Neural progenitor cell (in vitro differentiated cells): ENCODE measurements around the gene SEC14L1. TPM values are rescaled to one million over a fixed set of nuclear protein-coding genes. Genes with fewer than 3 reads are reported as not detected.

Experiments
- DNase-seq: peaks from one replicate; pipeline ENCODE4 v3.0.0-alpha.2; 2016; ENCODE audit warnings: low spot score
- H2AFZ ChIP-seq: fragments of 200-600 bp; sonication (generic); replicated peaks from 2 replicates; pipeline ENCODE4 v1.6.1; 2016; ENCODE audit warnings: antibody characterized with exemption
- H3F3A ChIP-seq: fragments of 200-600 bp; sonication (generic); 2 replicates; pipeline ENCODE4 v1.6.1; 2016; ENCODE audit warnings: antibody characterized with exemption, low read depth
- H3K27ac ChIP-seq: fragments of 200-600 bp; sonication (generic); 2 replicates; pipeline ENCODE4 v1.5.1; 2016; ENCODE audit warnings: mild to moderate bottlenecking
- H3K27me3 ChIP-seq: fragments of 200-600 bp; sonication (generic); 2 replicates; pipeline ENCODE4 v1.6.1; 2016; ENCODE audit warnings: mild to moderate bottlenecking, moderate library complexity
- H3K36me3 ChIP-seq: fragments of 200-600 bp; sonication (generic); 2 replicates; pipeline ENCODE4 v1.5.1; 2016
- H3K4me1 ChIP-seq: fragments of 200-600 bp; sonication (generic); 2 replicates; pipeline ENCODE4 v1.6.1; 2016; ENCODE audit warnings: mixed run types
- H3K4me2 ChIP-seq: fragments of 200-600 bp; sonication (generic); 2 replicates; pipeline ENCODE4 v1.6.1; 2016
- H3K4me3 ChIP-seq: fragments of 200-600 bp; sonication (generic); 2 replicates; pipeline ENCODE4 v1.5.1; 2016
- H3K79me2 ChIP-seq: fragments of 200-600 bp; sonication (generic); 2 replicates; pipeline ENCODE4 v1.6.1; 2016; ENCODE audit warnings: low read depth
- H3K9ac ChIP-seq: fragments of 200-600 bp; sonication (generic); 2 replicates; pipeline ENCODE4 v1.6.1; 2016
- H3K9me3 ChIP-seq: fragments of 200-600 bp; sonication (generic); 2 replicates; pipeline ENCODE4 v1.5.1; 2016; ENCODE audit warnings: low read depth
- H4K20me1 ChIP-seq: fragments of 200-600 bp; sonication (generic); 2 replicates; pipeline ENCODE4 v1.6.1; 2016; ENCODE audit warnings: low read depth
- H3K27ac Mint-ChIP-seq: 3 replicates; pipeline ENCODE4 v1.8.0; 2021; ENCODE audit warnings: mixed read lengths
- H3K27me3 Mint-ChIP-seq: 2 replicates; pipeline ENCODE4 v1.8.0; 2022; ENCODE audit warnings: low read depth, mild to moderate bottlenecking, inconsistent platforms, moderate library complexity, mixed read lengths; ENCODE audit not compliant: insufficient read depth
- H3K36me3 Mint-ChIP-seq: 3 replicates; pipeline ENCODE4 v1.8.0; 2021; ENCODE audit warnings: mixed read lengths
- H3K4me1 Mint-ChIP-seq: 3 replicates; pipeline ENCODE4 v1.8.0; 2021; ENCODE audit warnings: mixed read lengths
- H3K4me3 Mint-ChIP-seq: 3 replicates; pipeline ENCODE4 v1.8.0; 2021; ENCODE audit warnings: mild to moderate bottlenecking, moderate library complexity, mixed read lengths
- H3K9me3 Mint-ChIP-seq: 3 replicates; pipeline ENCODE4 v1.8.0; 2020; ENCODE audit warnings: mixed read lengths
- EZH2 ChIP-seq: fragments of 200-600 bp; sonication (generic); IDR thresholded peaks from 2 replicates; pipeline ENCODE4 v1.6.1; 2017; ENCODE audit warnings: antibody characterized with exemption, mild to moderate bottlenecking, moderate library complexity
- EZH2phosphoT487 ChIP-seq: fragments of 200-600 bp; sonication (generic); IDR thresholded peaks from 2 replicates; pipeline ENCODE4 v1.6.1; 2017; ENCODE audit warnings: antibody characterized with exemption
- total RNA-seq: library from RNA; depleted of rRNA; stranded (reverse); fragments of >200 nt; gene quantifications from 2 replicates; pipeline ENCODE4 v1.2.3, GENCODE V29; 2015; ENCODE audit warnings: low replicate concordance
- TF ChIP-seq, protein P1 (sequence below): fragments of 200-600 bp; sonication (generic); IDR thresholded peaks from 2 replicates; pipeline ENCODE4 v1.5.1; 2017; ENCODE audit warnings: antibody characterized with exemption, mild to moderate bottlenecking

SEC14L1 gene
- total RNA-seq, 1 donor from 2014 or later, result 75.0 TPM

DNA sequence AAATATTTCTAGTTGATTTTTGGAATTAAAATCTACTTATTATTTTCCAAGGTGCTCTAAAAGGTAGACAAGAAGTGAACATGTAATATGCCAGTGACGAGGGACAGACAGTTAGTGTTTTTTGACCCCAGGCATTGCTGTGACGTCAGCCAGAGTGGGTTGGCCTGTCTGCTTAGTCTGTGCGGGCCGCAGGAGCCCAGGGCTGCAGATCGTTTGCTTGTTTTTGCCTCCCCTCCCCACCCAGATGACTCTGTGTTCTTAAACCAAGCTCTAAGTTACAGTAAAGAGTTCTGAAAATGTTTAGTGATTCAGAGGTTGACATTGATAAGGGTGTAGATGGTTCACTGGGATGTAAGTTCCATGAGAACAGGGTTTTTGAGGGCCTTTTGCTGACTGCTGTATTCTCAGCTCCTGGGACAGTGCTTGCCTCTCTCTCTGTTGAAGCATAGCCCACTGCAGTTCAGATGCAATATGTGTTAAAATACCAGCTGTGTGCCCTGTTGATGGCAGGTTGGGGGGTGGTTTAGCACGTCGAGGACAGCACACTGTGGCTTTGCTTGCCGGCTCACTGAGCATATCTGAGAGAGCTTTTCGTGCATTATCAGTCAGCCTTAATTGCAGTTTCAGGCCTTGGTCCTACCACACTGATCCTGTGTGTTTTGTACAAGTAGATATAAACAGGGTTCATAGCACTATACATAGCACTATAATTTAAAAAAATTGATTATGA lies 64.8 kb downstream of the SEC14L1 start:
- Histone ChIP-seq H3K27me3 (no peaks in the 10 kb centered on the region), H4K20me1 (peaks cover 3% of the 10 kb centered on the region), H3K27ac (no peak overlapping the region), H2AFZ (no peak overlapping the region), H3K4me2 (no peak overlapping the region), H3K4me1 (peaks cover 4% of the 10 kb centered on the region), H3F3A (no peaks in the 10 kb centered on the region), H3K36me3 (peaks cover 3% of the 10 kb centered on the region), H3K9ac (no peak overlapping the region), H3K9me3 (no peaks in the 10 kb centered on the region), H3K79me2 (no peaks in the 10 kb centered on the region), H3K4me3 (no peak overlapping the region)
- TF ChIP-seq, protein P1, sequence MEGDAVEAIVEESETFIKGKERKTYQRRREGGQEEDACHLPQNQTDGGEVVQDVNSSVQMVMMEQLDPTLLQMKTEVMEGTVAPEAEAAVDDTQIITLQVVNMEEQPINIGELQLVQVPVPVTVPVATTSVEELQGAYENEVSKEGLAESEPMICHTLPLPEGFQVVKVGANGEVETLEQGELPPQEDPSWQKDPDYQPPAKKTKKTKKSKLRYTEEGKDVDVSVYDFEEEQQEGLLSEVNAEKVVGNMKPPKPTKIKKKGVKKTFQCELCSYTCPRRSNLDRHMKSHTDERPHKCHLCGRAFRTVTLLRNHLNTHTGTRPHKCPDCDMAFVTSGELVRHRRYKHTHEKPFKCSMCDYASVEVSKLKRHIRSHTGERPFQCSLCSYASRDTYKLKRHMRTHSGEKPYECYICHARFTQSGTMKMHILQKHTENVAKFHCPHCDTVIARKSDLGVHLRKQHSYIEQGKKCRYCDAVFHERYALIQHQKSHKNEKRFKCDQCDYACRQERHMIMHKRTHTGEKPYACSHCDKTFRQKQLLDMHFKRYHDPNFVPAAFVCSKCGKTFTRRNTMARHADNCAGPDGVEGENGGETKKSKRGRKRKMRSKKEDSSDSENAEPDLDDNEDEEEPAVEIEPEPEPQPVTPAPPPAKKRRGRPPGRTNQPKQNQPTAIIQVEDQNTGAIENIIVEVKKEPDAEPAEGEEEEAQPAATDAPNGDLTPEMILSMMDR, result no peak
- TF ChIP-seq EZH2 (no peak), EZH2phosphoT487 (no peak)
- no peak overlapping the region for H3K4me3 Mint-ChIP-seq
- H3K4me1 Mint-ChIP-seq, result no peaks in the 10 kb centered on the region
- no peaks in the 10 kb centered on the region for H3K27me3 Mint-ChIP-seq
- no peak overlapping the region for H3K27ac Mint-ChIP-seq
- DNase-seq, result no peak
- no peaks in the 10 kb centered on the region for H3K9me3 Mint-ChIP-seq
- H3K36me3 Mint-ChIP-seq, result peaks cover 56% of the 10 kb centered on the region

DNA sequence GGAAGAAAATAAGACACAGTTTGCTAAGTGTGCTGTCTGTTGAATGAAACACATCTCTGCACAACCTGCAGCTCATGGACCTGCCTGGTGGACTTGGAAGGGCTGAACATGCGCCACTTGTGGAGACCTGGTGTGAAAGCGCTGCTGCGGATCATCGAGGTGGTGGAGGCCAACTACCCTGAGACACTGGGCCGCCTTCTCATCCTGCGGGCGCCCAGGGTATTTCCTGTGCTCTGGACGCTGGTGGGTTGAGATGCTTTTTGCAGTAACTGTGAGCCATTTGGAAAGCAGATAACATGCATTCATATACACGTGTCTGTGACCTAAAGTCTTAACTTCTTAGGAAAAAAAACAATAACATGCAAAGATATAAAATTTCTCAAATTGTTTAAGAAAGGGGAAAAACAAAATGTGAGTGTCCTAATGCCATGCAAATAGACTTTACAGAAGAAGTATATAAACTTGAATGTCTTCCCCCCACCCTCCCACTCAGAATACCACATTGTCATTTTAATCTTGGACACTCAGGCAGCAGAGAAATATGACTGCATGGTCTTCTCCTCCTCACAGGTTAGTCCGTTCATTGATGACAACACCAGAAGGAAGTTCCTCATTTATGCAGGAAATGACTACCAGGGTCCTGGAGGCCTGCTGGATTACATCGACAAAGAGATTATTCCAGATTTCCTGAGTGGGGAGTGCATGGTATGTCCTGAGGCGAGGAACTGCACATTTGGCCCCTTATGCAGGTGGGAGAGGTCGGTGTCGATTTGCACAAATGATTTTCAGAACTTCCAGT lies 65.6 kb downstream of the SEC14L1 start:
- Histone ChIP-seq H3K9ac (no peak overlapping the region), H3K4me3 (no peak overlapping the region), H3K4me2 (no peak overlapping the region), H3K27me3 (no peaks in the 10 kb centered on the region), H3K36me3 (peaks cover 3% of the 10 kb centered on the region), H2AFZ (no peak overlapping the region), H3K4me1 (peaks cover 4% of the 10 kb centered on the region), H3K79me2 (no peaks in the 10 kb centered on the region), H3K9me3 (no peaks in the 10 kb centered on the region), H3K27ac (no peak overlapping the region), H3F3A (no peaks in the 10 kb centered on the region), H4K20me1 (peaks cover 3% of the 10 kb centered on the region)
- Mint-ChIP-seq H3K36me3 (peaks cover 53% of the 10 kb centered on the region), H3K27me3 (no peaks in the 10 kb centered on the region), H3K27ac (no peak overlapping the region), H3K9me3 (no peaks in the 10 kb centered on the region), H3K4me3 (no peak overlapping the region), H3K4me1 (no peaks in the 10 kb centered on the region)
- TF ChIP-seq, protein P1, result no peak
- no peak for TF ChIP-seq EZH2phosphoT487
- no peak for TF ChIP-seq EZH2
- no peak for DNase-seq

- H3K27me3 ChIP-seq, result no peaks in the 10 kb centered on the region
- H3K4me1 Mint-ChIP-seq, result no peaks in the 10 kb centered on the region
- no peak overlapping the region for H3K4me2 ChIP-seq
- no peak overlapping the region for H3K4me3 Mint-ChIP-seq
- peaks cover 3% of the 10 kb centered on the region for H4K20me1 ChIP-seq
- no peak for TF ChIP-seq EZH2phosphoT487
- TF ChIP-seq, protein P1, result no peak
- no peak for TF ChIP-seq EZH2
- H3K4me1 ChIP-seq, result peaks cover 4% of the 10 kb centered on the region
- no peak overlapping the region for H3K27ac Mint-ChIP-seq
- no peaks in the 10 kb centered on the region for H3K79me2 ChIP-seq
- H3K9me3 ChIP-seq, result no peaks in the 10 kb centered on the region
- H3K9ac ChIP-seq, result no peak overlapping the region
- H3K4me3 ChIP-seq, result no peak overlapping the region
- H3K27ac ChIP-seq, result no peak overlapping the region
- peaks cover 57% of the 10 kb centered on the region for H3K36me3 Mint-ChIP-seq
- H3F3A ChIP-seq, result no peaks in the 10 kb centered on the region
- peaks cover 3% of the 10 kb centered on the region for H3K36me3 ChIP-seq
- no peak overlapping the region for H2AFZ ChIP-seq
- no peak for DNase-seq
- H3K27me3 Mint-ChIP-seq, result peaks cover 2% of the 10 kb centered on the region
- no peaks in the 10 kb centered on the region for H3K9me3 Mint-ChIP-seq
Measured at GRCh38 chr17:77207689-77208216, 67.0 kb downstream of the SEC14L1 start.
